Cardiac muscle cell (in vitro differentiated cells and primary cell): ENCODE results near the gene CITED1. TPM values are rescaled to one million over a fixed set of nuclear protein-coding genes. Genes with fewer than 3 reads are reported as not detected.

Experiments used
- DNase-seq, 2 donors: peaks; one replicate each; pipeline versions ENCODE4 v3.0.0 to v3.0.0-alpha.2; 2010 to 2017; ENCODE audit warnings: low read depth in 1 of 2, low spot score in 1 of 2
- H3K27ac ChIP-seq: fragments of 200-600 bp; sonication (generic); 2 replicates; pipeline ENCODE4 v1.5.1; 2016
- H3K27me3 ChIP-seq: fragments of 200-600 bp; sonication (generic); 2 replicates; pipeline ENCODE4 v1.6.0; 2016; ENCODE audit warnings: control low read depth
- H3K36me3 ChIP-seq: fragments of 200-600 bp; sonication (generic); 2 replicates; pipeline ENCODE4 v1.5.1; 2016; ENCODE audit warnings: control low read depth
- H3K4me1 ChIP-seq: fragments of 200-600 bp; sonication (generic); 2 replicates; pipeline ENCODE4 v1.8.1; 2017; ENCODE audit warnings: low read depth, mild to moderate bottlenecking, mixed run types
- H3K4me3 ChIP-seq: fragments of 200-600 bp; sonication (generic); 2 replicates; pipeline ENCODE4 v1.5.1; 2016; ENCODE audit warnings: mild to moderate bottlenecking
- H3K9me3 ChIP-seq: fragments of 200-600 bp; sonication (generic); 2 replicates; pipeline ENCODE4 v1.5.1; 2017; ENCODE audit warnings: low read depth, mild to moderate bottlenecking, control low read depth
- CTCF ChIP-seq: IDR thresholded peaks from 2 replicates; pipeline ENCODE4 v1.5.1; 2012; ENCODE audit warnings: low read depth, mild to moderate bottlenecking, low read length
- polyA plus RNA-seq: library from polyadenylated mRNA; unstranded; fragments of >200 nt; fragmentation: Nextera tagmentation; extraction: Ambion mirVana; gene quantifications from 2 replicates; pipeline ENCODE4 v1.2.1, GENCODE V29; 2016
- total RNA-seq: library from RNA; depleted of rRNA; stranded (reverse); fragments of >200 nt; gene quantifications from 2 replicates; pipeline ENCODE4 v1.2.3, GENCODE V29; 2016

Gene CITED1
- total and polyA plus RNA-seq, 2 experiments from 2014 or later: 1.0 to 1.1 TPM

GRCh38 chrX:72313707-72314641, 8.3 kb upstream of the CITED1 start:
- Histone ChIP-seq H3K27ac (no peak overlapping the region), H3K27me3 (no peaks in the 10 kb centered on the region), H3K4me3 (no peak overlapping the region), H3K36me3 (no peaks in the 10 kb centered on the region), H3K9me3 (no peaks in the 10 kb centered on the region), H3K4me1 (no peaks in the 10 kb centered on the region)
- no peak for DNase-seq
- no peak for TF ChIP-seq CTCF

GRCh38 chrX:72312311-72312940, 6.7 kb upstream of the CITED1 start:
- no peak for TF ChIP-seq CTCF
- DNase-seq: no peak
- H3K4me1 ChIP-seq: no peaks in the 10 kb centered on the region
- no peaks in the 10 kb centered on the region for H3K9me3 ChIP-seq
- H3K4me3 ChIP-seq: no peak overlapping the region
- H3K27ac ChIP-seq: no peak overlapping the region
- no peaks in the 10 kb centered on the region for H3K36me3 ChIP-seq
- peaks cover 14% of the 10 kb centered on the region for H3K27me3 ChIP-seq

GRCh38 chrX:72309297-72310071, 3.8 kb upstream of the CITED1 start:
- TF ChIP-seq CTCF: no peak
- no peaks in the 10 kb centered on the region for H3K9me3 ChIP-seq
- H3K4me1 ChIP-seq: no peaks in the 10 kb centered on the region
- no peaks in the 10 kb centered on the region for H3K36me3 ChIP-seq
- peak overlapping the region; percentile 15 for H3K4me3 ChIP-seq
- H3K27ac ChIP-seq: no peak overlapping the region
- peak in 1 of 2 donors; percentile 35 for DNase-seq
- peaks cover 36% of the 10 kb centered on the region for H3K27me3 ChIP-seq

- no peaks in the 10 kb centered on the region for H3K9me3 ChIP-seq
- peak overlapping the region; percentile 15 for H3K4me3 ChIP-seq
- TF ChIP-seq CTCF: no peak
- no peaks in the 10 kb centered on the region for H3K36me3 ChIP-seq
- no peaks in the 10 kb centered on the region for H3K4me1 ChIP-seq
- H3K27me3 ChIP-seq: peaks cover 44% of the 10 kb centered on the region
- DNase-seq: peak; percentile 71 to 76
- no peak overlapping the region for H3K27ac ChIP-seq
Measured at GRCh38 chrX:72308566-72309296, 3.0 kb upstream of the CITED1 start.

- DNase-seq: no peak
- H3K27ac ChIP-seq: no peak overlapping the region
- no peak for TF ChIP-seq CTCF
- no peaks in the 10 kb centered on the region for H3K9me3 ChIP-seq
- no peaks in the 10 kb centered on the region for H3K36me3 ChIP-seq
- H3K4me1 ChIP-seq: no peaks in the 10 kb centered on the region
- H3K4me3 ChIP-seq: no peak overlapping the region
- H3K27me3 ChIP-seq: peaks cover 49% of the 10 kb centered on the region
Measured at GRCh38 chrX:72308209-72308565, 2.5 kb upstream of the CITED1 start.
